ENCODE results near the gene IRS2.

IRS2 gene

DNA sequence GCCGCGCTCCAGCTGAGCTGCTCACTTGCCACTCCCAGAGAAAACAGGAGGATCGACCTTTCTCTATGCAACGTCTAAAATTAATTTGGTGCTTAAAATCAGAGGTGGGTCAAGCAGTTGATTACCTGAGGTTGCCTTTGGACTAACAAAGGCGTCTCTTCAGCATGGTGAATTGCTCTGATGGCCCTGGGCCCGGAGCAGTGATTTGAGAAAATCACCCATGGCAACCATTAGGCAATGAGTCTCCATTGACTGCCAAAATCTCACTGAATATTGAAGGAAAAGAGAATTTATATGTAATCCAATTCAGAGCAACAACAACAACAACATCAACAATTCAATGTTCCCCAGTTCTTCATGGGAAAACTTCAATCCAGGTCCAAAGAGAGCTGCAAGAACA, 61.8 kb downstream of the IRS2 start:
- H3K4me3 ChIP-seq (ENCODE audit: low read length) = no peak overlapping the region
- TF ChIP-seq CTCF (conservative IDR thresholded peaks at IDR 0.05; ENCODE audit: low read length) = no peak
- DNase-seq (ENCODE audit: low read depth) = no peak

- H3K4me3 ChIP-seq (ENCODE audit: low read length) = no peak overlapping the region
- DNase-seq (ENCODE audit: low read depth) = no peak
- TF ChIP-seq CTCF (conservative IDR thresholded peaks at IDR 0.05; ENCODE audit: low read length) = no peak
Observed at GRCh38 chr13:109723046-109723445, 63.3 kb downstream of the IRS2 start.

DNA sequence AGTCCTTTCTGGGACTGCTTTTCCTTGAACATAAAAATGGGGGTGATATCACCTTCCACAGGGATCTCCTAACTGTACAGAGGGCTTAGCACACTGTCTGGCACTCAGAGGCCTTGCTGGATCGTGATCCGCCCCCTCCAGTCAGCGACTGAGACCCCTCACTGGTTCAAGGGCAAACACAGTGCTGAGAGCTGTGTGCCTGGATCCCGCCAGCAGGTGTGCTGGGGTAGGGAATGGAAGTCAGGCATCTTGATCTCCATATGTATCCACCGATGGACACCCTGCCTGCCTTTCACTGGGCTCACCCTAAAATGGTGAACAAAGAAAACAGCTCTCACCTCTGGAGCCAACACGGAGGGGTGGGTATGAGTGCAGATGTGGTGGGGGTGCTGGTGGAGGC, 64.3 kb downstream of the IRS2 start:
- DNase-seq (ENCODE audit: low read depth) = no peak
- TF ChIP-seq CTCF (conservative IDR thresholded peaks at IDR 0.05; ENCODE audit: low read length) = no peak
- H3K4me3 ChIP-seq (ENCODE audit: low read length) = no peak overlapping the region

- no peak for DNase-seq (ENCODE audit: low read depth)
- no peak for TF ChIP-seq CTCF (conservative IDR thresholded peaks at IDR 0.05; ENCODE audit: low read length)
Observed at GRCh38 chr13:109720758-109721184, 65.6 kb downstream of the IRS2 start.

GRCh38 chr13:109719962-109720646, 66.3 kb downstream of the IRS2 start:
- TF ChIP-seq CTCF (conservative IDR thresholded peaks at IDR 0.05; ENCODE audit: low read length) = no peak
- no peak overlapping the region for H3K4me3 ChIP-seq (ENCODE audit: low read length)
- no peak for DNase-seq (ENCODE audit: low read depth)

More at GRCh38 chr13:109720758-109721184, 65.6 kb downstream of the IRS2 start:
- H3K4me3 ChIP-seq (ENCODE audit: low read length) = no peak overlapping the region

GRCh38 chr13:109718726-109719125, 67.7 kb downstream of the IRS2 start:
- no peak for TF ChIP-seq CTCF (conservative IDR thresholded peaks at IDR 0.05; ENCODE audit: low read length)
- no peak for DNase-seq (ENCODE audit: low read depth)
- no peak overlapping the region for H3K4me3 ChIP-seq (ENCODE audit: low read length)

DNA sequence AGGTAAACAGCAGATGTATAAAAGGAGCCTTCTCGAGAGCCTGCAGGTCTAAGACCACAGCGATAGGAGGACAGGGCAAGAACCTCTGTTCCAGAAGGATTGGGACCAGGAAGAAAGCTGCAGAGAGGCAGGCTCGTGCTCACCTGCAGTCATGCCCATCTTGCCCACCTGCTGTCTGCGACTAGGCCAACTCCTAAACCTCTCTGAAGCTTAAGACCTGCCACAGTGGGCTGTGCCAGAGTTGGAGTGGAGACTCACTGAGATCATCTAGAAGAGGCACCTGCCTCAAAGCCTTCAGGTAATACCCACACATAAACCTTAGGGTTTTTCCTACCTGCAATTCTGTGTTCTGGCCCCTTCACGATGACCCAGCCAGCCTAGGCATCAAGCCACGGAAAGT, 68.7 kb downstream of the IRS2 start:
- no peak overlapping the region for H3K4me3 ChIP-seq (ENCODE audit: low read length)
- TF ChIP-seq CTCF (conservative IDR thresholded peaks at IDR 0.05; ENCODE audit: low read length) = no peak
- no peak for DNase-seq (ENCODE audit: low read depth)
